HG02571 (cell line): ENCODE measurements around the gene FOXD1.
"Not testable (repeated sequence)": the region's sequence is repeated elsewhere in the genome, so short reads cannot be mapped to it uniquely, and the experiment has no call there.

Experiments
- ATAC-seq: cut with Tn5 transposase; IDR thresholded peaks from one replicate; pipeline ENCODE4 v1.9.1; 2021; ENCODE audit warnings: mild to moderate bottlenecking, moderate library complexity; ENCODE audit not compliant: unreplicated experiment

FOXD1 gene

GRCh38 chr5:73464016-73464745, 15.6 kb upstream of the FOXD1 start:
- ATAC-seq: no peak

GRCh38 chr5:73460133-73460532, 11.6 kb upstream of the FOXD1 start:
- no peak for ATAC-seq

- ATAC-seq: no peak
Observed at GRCh38 chr5:73459366-73459765, 10.8 kb upstream of the FOXD1 start.

- ATAC-seq: not testable (repeated sequence)
Observed at GRCh38 chr5:73456462-73456861, 7.9 kb upstream of the FOXD1 start.

GRCh38 chr5:73454379-73455036, 5.9 kb upstream of the FOXD1 start:
- no peak for ATAC-seq

- ATAC-seq: no peak
Observed at GRCh38 chr5:73452215-73452614, 3.6 kb upstream of the FOXD1 start.

GRCh38 chr5:73451224-73452130, 2.9 kb upstream of the FOXD1 start:
- no peak for ATAC-seq

- no peak for ATAC-seq
Observed at GRCh38 chr5:73450672-73451223, 2.2 kb upstream of the FOXD1 start.

- no peak for ATAC-seq
Observed at GRCh38 chr5:73450137-73450536, 1.6 kb upstream of the FOXD1 start.

GRCh38 chr5:73447530-73448462, 781 bp downstream of the FOXD1 start:
- no peak for ATAC-seq

GRCh38 chr5:73446631-73447529, 1.7 kb downstream of the FOXD1 start:
- no peak for ATAC-seq

GRCh38 chr5:73445665-73446630, 2.6 kb downstream of the FOXD1 start:
- no peak for ATAC-seq

GRCh38 chr5:73444499-73445438, 3.8 kb downstream of the FOXD1 start:
- ATAC-seq: no peak

GRCh38 chr5:73443829-73444498, 4.6 kb downstream of the FOXD1 start:
- ATAC-seq: no peak

- no peak for ATAC-seq
Observed at GRCh38 chr5:73442996-73443627, 5.5 kb downstream of the FOXD1 start.
